ENCODE data around the gene COL4A1. TPM values are rescaled to one million over a fixed set of nuclear protein-coding genes. Genes with fewer than 3 reads are reported as not detected.

COL4A1 gene
- total and polyA plus RNA-seq, 2 of the 13 experiments (the other 11 are each of a cell fraction or from before 2014, with no cell fraction given) = not detected

DNA sequence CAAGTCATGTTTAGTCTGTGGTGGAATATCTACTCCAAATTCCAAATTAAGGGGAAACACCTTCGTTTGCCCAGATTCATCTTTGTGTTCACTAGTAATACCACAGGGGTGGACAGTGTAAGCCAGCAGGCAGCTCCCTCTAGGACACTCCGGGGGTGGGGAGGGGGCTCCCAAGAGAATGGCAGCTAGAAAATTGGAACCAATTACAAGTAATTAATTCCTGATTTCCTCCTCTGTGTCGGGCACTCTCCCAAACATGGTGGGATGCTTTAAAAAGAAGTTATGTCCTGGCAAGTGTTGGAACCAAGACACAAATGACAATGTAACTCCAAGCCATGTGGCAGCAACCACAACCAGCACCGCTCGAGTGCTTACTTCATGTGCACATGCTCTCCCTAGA, 5.9 kb downstream of the COL4A1 start:
- WGBS (ENCODE audit: low lambda C conversion rate) = 0% methylated on average over 4 of the region's 5 CpGs
- DNase-seq (ENCODE audit: low spot score) (no peak), FAIRE-seq (no peak), ATAC-seq (no peak)
- TF ChIP-seq CENPT (CRISPR knock-in tag; IDR thresholded peaks at IDR 0.05; ENCODE audit: low read depth) = no peak
- intact Hi-C loops (cut with micrococcal nuclease; ENCODE audit: unreplicated experiment) (no loop called here), in situ Hi-C loops (cut with HindIII; ENCODE audit: extremely low pct_ligation_motif_present, low pct_unique_long_range_greater_than_20kb) (no loop called here)
- Histone ChIP-seq H3K9me3 (ENCODE audit: low read length) (no peaks in the 10 kb centered on the region), H3K27me3 (ENCODE audit: control insufficient read depth in 1 of 2, insufficient read depth in 2 of 2, low read length in 2 of 2) (peaks cover 7 to 47% of the 10 kb centered on the region in 2 experiments), H3K79me2 (ENCODE audit: insufficient read depth, low read length) (no peaks in the 10 kb centered on the region), H3K4me3 (replicated peaks in 1 of 3; ENCODE audit: insufficient read depth in 1 of 3, low read depth in 2 of 3, low read length in 3 of 3) (no peak overlapping the region), H3K4me2 (ENCODE audit: low read depth, low read length) (no peak overlapping the region), H3K36me3 (replicated peaks in 1 of 2; ENCODE audit: control insufficient read depth in 1 of 2, insufficient read depth in 2 of 2, low read length in 2 of 2) (no peaks in the 10 kb centered on the region), H3K9ac (ENCODE audit: insufficient read depth, low read depth, low read length) (no peak overlapping the region), H4K20me1 (ENCODE audit: insufficient read depth, low read length) (no peaks in the 10 kb centered on the region), H3K27ac (ENCODE audit: extremely low read length, insufficient read depth, low read length) (no peak overlapping the region), H3K4me1 (ENCODE audit: insufficient read depth, low read length) (no peaks in the 10 kb centered on the region), H2AFZ (ENCODE audit: low read length) (no peak overlapping the region)
- CTCF ChIA-PET (ENCODE audit: low intra/inter-chr PET ratio, low total read pairs) = no interaction called here
- BruUV-seq (replicated peaks) = no TSS peak
- POLR2A ChIA-PET = no interaction called here

DNA sequence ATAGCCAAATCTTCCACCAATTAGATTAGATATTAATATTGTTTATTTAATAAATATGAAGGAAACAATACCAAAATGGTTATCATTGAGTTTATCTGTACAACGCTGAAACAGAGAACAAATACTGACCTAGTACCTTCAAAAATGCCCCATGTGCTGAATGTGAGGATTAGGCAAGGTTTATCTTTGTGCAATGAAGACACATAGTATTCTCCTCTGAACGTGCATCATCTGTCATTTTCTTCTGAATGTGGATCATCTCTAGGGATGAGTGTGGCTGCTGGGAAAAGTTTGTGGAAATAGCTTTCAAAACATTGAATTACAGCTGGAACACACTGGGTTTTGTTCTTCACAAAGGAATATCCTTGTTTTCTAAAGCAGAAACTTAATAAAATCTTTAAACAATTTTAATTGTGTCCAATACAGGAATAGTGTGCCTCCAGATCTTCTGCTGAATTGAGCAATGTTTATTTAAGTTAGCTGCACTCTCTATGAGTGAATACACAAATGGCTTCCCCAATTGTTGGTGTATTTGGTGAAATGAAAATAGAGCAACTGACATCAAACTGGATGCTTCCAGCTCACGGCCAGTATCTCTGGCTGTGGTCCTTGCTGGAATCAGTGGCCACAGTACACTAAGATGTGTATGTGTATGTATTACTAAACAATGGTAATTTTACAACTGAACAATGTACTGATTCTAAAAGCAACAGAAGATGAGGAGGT, 6.7 kb downstream of the COL4A1 start:
- no peaks in the 10 kb centered on the region for H3K79me2 ChIP-seq (ENCODE audit: insufficient read depth, low read length)
- BruUV-seq (replicated peaks) = no TSS peak
- CTCF ChIA-PET (ENCODE audit: low intra/inter-chr PET ratio, low total read pairs) = no interaction called here
- TF ChIP-seq FOXC1 (CRISPR knock-in tag; IDR thresholded peaks at IDR 0.05; ENCODE audit: borderline replicate concordance) (no peak), ZNF556 (CRISPR knock-in tag; IDR thresholded peaks at IDR 0.05; ENCODE audit: borderline replicate concordance) (no peak), ZNF451 (CRISPR knock-in tag; IDR thresholded peaks at IDR 0.05) (no peak), ZHX1 (CRISPR knock-in tag; IDR thresholded peaks at IDR 0.05; ENCODE audit: low read depth) (no peak), ZNF180 (CRISPR knock-in tag; IDR thresholded peaks at IDR 0.05; ENCODE audit: borderline replicate concordance, low read depth) (no peak), KDM1A (CRISPR knock-in tag; IDR thresholded peaks at IDR 0.05) (no peak), ZNF530 (CRISPR knock-in tag; IDR thresholded peaks at IDR 0.05; ENCODE audit: low read depth) (no peak), ZNF841 (CRISPR knock-in tag; IDR thresholded peaks at IDR 0.05; ENCODE audit: borderline replicate concordance) (no peak)
- TF ChIP-seq, protein P1, sequence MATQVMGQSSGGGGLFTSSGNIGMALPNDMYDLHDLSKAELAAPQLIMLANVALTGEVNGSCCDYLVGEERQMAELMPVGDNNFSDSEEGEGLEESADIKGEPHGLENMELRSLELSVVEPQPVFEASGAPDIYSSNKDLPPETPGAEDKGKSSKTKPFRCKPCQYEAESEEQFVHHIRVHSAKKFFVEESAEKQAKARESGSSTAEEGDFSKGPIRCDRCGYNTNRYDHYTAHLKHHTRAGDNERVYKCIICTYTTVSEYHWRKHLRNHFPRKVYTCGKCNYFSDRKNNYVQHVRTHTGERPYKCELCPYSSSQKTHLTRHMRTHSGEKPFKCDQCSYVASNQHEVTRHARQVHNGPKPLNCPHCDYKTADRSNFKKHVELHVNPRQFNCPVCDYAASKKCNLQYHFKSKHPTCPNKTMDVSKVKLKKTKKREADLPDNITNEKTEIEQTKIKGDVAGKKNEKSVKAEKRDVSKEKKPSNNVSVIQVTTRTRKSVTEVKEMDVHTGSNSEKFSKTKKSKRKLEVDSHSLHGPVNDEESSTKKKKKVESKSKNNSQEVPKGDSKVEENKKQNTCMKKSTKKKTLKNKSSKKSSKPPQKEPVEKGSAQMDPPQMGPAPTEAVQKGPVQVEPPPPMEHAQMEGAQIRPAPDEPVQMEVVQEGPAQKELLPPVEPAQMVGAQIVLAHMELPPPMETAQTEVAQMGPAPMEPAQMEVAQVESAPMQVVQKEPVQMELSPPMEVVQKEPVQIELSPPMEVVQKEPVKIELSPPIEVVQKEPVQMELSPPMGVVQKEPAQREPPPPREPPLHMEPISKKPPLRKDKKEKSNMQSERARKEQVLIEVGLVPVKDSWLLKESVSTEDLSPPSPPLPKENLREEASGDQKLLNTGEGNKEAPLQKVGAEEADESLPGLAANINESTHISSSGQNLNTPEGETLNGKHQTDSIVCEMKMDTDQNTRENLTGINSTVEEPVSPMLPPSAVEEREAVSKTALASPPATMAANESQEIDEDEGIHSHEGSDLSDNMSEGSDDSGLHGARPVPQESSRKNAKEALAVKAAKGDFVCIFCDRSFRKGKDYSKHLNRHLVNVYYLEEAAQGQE (IDR thresholded peaks at IDR 0.05; ENCODE audit: borderline replicate concordance in 1 of 2, low read depth in 1 of 2, low read length in 2 of 2) = no peak

More for the DNA sequence above, 6.7 kb downstream of the COL4A1 start:
- DNase-seq (ENCODE audit: low spot score) = no peak
- in situ Hi-C loops (cut with HindIII; ENCODE audit: extremely low pct_ligation_motif_present, low pct_unique_long_range_greater_than_20kb) (no loop called here), intact Hi-C loops (cut with micrococcal nuclease; ENCODE audit: unreplicated experiment) (no loop called here)
- Histone ChIP-seq H3K27ac (ENCODE audit: extremely low read length, insufficient read depth, low read length) (no peak overlapping the region), H3K9me3 (ENCODE audit: low read length) (no peaks in the 10 kb centered on the region), H4K20me1 (ENCODE audit: insufficient read depth, low read length) (no peaks in the 10 kb centered on the region), H3K4me1 (ENCODE audit: insufficient read depth, low read length) (no peaks in the 10 kb centered on the region), H3K36me3 (replicated peaks in 1 of 2; ENCODE audit: control insufficient read depth in 1 of 2, insufficient read depth in 2 of 2, low read length in 2 of 2) (no peaks in the 10 kb centered on the region), H3K4me3 (replicated peaks in 1 of 3; ENCODE audit: insufficient read depth in 1 of 3, low read depth in 2 of 3, low read length in 3 of 3) (no peak overlapping the region), H3K9ac (ENCODE audit: insufficient read depth, low read depth, low read length) (no peak overlapping the region), H2AFZ (ENCODE audit: low read length) (no peak overlapping the region), H3K27me3 (ENCODE audit: control insufficient read depth in 1 of 2, insufficient read depth in 2 of 2, low read length in 2 of 2) (peaks cover 6 to 44% of the 10 kb centered on the region in 2 experiments), H3K4me2 (ENCODE audit: low read depth, low read length) (no peak overlapping the region)
- POLR2A ChIA-PET = no interaction called here
- WGBS (ENCODE audit: low lambda C conversion rate) = 0% methylated on average over 3 of the region's 3 CpGs
- ATAC-seq = no peak
- no peak for FAIRE-seq
